ENCODE results near the gene GVQW3.

The GVQW3 gene

DNA sequence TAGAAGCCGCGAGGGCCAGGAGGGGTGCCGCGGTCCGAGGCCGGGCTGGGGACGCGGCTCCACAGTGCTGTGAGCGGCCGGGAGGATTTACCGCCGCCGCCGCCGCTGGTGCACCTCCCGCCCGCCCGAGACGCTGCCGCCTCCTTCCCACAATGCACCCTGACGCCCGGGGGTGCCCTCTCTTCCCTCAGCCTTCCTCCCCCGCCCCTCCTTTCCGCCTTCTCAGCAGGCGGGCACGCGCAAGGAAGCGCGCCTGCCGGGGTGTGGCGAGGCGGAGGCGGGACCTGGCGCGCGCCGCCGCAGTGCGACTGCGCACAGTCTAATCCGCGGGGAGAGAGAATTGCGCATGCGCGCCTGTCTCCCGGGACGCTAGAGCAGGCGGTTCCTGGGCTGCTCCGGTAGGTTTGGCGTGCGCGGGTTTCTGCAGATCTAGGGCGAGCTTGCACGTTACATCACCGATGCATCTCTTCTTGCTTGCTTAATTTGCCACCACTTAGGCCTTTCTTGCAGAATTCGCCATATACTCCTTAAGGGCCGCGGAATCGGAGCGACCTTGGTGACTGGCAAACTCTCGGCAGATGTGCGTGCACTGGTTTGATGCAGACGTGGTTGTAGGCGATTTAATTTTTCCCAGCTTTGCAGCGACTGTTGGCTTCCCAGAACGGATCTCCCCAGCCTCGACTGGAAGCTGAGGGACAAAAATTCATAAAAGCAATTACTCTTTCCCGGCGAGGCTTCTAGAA is at the start of gene GVQW3, which contains the start of gene THAP12:
TSS of gene GVQW3 (plus strand) at position 347 of the 743 bp plus-strand sequence. CDS start 506 bp downstream, outside the sequence.
TSS of gene THAP12 (minus strand) at position 156 of the 743 bp plus-strand sequence. CDS start 296 bp downstream, outside the sequence.
- DNase-seq = peak; percentile 99

DNA sequence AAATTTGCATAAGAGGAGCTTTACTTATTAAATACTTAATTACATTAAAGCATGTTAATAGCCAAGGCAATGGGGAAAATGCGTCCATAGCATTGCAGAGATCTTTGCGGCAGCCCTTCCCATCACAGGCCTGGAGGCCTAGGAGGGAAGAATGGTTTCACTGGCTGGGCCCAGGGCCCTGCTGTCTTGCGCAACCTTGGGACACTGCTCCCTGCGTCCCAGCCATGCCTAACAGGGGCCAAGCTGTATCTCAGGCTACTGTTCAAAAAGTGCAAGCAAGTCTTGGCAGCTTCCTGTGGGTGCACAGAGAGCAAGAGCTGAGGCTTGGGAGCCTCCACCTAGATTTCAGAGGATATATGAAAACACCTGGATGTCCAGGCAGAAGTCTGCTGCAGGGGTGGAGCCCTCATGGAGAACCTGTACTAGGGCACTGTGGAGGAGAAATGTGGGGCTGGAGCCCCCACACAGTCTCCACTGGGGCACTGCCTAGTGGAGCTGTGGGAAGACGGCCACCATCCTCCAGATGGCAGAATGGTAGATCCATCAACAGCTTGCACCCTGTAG is 46.2 kb upstream of the GVQW3 start:
- DNase-seq = no peak

DNA sequence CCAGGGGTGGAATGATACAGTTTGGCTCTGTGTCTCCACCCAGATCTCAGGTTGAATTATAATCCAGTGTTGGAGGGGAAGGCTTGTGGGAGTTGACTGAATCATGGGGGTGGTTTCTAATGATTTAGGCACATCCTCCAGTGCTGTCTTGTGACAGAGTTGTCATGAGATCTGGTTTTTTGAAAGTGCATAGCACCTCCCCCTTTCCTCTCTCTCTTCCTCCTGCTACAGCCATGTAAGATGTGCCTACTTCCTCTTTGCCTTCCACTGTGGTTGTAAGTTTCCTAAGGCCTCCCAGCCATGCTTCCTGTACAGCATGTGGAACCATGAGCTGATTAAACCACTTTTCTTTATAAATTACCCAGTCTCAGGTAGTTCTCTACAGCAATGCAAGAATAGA is 45.3 kb upstream of the GVQW3 start:
- no peak for DNase-seq

DNA sequence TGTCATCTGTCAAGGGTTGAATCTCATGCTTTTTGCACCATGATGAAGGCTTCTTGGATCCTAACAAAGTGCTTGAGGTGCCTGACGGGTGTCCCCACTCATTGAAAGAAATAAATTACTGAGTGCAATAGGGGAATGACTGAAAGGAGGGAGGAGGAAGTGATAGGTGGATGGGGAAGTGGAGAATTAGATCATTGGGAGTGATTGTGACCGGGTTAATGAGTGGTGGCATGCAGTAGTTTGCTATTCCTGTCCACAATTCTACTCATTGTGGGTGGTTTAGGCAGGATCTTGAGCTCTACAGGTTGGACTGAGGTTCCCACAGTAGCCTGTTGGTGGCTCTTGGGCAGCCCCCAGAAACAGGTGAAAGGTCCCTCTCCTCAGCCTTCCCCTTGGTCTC is 44.5 kb upstream of the GVQW3 start:
- DNase-seq = no peak

DNA sequence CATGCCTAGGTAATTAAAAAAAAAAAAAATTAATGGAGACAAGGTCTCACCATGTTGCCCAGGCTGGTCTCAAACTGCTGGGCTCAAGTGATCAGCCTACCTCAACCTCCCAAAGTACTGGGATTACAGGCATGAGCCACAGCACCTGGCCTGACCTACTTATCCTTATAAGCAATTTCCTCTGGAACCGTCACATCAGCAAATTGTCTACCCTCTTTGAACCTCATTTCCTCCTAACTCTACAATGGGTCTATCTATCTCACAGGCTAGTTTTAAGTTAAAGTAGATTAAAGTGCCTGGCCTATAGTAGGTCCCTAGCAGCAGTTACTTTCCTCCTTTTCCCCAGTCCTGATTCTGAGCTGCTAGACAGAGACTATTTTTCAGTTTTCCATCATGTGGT is 43.7 kb upstream of the GVQW3 start:
- DNase-seq = no peak

DNA sequence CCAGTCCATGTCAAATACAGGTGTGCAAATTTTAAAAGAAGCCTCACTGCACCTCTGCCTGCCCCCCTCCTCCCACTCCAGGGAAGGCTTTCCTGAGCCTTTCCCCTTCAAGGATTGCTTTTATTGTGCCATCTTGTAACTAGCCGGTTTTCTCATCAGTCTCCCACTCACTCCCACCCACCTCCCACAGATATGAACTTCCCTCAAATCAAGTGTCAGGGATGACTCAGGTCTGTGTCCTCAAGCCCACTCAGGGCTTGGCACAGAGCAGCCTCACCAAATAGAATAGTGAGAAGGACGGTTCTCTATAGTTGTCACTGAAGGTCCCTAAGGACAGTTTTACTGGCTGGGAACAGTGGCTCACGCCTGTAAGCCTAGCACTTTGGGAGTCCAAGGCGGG is 43.2 kb upstream of the GVQW3 start:
- no peak for DNase-seq

DNA sequence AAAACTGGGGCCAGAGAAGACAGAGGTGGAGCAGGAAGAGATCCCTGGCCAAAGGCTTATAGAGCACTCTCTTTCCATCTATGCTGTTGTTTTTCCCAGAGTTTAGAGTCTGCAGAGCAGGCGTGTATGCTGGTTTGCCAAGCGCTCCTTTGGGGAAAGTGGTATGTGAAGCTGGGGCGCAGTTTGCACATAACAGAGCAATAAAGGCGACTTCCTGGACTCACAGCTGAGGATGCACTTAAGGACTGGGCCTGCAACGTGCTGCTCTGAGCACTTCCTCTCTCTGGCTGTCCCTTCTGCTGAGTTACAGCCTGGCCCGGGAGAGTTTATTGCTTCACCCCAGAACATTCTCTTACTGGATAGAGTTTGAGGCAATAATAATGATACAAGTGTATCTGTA is 41.9 kb upstream of the GVQW3 start:
- no peak for DNase-seq

DNA sequence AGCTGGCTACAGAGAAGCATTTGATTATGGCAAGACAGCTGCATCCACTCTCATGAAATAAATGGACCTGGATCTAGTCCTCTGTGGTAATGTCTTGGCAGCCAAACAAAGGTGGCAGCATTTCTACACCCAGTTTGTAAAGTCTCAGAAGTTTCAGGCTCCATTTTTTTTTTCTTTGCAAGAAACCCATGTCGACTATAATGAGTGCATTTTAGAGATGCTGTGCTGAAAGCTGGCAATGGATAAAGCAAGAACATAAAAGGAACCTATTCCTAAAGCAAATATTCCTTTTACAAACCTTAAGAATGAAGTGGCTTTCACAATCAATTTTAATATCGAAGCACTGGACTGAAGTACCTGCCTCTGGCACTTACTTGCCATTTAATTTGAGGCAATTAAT is 33.7 kb upstream of the GVQW3 start:
- no peak for DNase-seq

DNA sequence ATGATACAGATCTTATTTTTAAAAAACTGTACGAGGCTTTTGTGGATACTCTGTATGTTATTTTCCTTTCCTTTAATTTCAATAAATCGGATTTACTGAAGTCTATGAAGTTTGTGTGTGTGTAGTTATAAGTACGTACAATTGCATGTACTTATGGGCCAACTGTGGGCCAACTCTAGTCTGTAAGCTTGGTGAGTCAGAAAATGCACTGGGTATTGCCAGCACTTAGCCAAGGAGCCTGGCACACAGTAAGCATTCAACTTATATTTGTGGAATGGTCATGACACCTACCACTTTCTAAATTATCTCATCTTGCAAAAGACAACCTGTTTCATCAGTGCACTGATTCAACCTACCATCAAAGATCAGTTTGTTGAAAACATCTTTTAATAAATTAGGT is 32.8 kb upstream of the GVQW3 start:
- DNase-seq = no peak

DNA sequence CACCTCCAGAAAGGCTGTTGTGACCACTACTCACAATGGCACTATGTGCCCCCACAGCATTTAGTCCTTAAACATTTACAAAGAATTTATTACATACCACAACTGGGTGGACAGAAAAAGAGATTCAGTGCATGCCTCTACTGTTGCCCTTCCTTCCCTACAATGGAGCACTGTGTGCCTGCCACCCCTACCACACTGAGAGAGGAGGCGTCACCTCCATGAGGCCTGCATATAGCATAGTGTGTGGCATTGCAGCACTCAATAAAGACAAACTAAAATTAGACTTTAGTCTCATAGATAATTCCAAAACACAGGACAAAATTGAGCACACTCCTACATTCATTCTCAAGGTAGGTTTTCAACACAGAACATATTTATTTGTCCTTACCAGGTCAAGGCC is 26.0 kb upstream of the GVQW3 start:
- DNase-seq = no peak

DNA sequence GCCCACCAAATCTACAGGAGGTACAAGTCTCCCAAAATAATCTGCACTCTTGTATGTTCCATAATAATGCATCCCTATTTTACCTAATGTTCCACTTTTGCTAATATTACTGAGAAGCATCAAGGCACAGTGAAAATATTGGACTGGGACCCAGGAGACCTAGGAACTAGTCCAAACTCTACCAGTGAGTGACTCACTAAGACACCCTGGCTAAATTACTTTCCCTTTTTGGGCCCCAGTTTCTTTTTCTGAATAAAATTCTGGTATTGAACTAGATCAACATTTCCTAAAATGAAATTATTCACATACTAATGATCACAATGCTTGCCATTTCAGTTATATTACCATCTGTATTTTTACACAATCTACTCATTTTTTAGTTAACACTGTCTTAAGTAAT is 19.7 kb upstream of the GVQW3 start:
- DNase-seq = no peak

DNA sequence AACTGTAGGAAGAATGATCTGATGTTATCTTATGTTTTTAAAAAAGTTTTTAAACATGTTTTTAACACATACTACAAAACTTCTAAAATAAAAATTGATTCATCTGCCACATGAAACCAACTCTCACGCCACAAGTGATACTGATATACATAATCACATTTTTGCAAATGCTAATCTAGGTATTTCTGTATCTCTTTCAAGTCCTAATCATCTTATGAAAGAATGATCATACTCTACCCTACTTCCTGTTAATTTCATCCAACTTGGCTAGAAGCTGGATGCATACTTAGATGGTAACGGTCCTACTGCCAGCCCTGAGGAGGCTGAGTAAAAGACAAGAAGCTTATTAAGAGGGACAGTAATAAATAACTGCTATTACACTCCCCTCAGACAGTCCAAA is 19.3 kb upstream of the GVQW3 start:
- no peak for DNase-seq

DNA sequence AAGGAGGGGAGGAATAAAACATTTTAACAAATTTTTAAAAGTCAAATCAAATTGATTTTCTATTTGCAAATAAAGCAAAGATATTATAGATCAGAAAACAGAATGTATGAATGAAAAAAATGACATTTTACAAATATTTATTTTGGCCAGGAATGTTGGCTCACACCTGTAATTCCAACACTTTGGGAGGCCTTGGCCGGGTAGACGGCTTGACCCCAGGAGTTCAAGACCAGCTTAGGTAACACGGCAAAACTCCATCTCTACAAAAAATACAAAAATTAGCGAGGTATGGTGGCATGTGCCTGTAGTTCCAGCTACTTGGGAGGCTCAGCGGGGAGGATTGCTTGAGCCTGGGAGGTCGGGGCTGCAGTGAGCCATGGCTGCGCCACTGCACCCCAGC is 18.4 kb upstream of the GVQW3 start:
- no peak for DNase-seq

DNA sequence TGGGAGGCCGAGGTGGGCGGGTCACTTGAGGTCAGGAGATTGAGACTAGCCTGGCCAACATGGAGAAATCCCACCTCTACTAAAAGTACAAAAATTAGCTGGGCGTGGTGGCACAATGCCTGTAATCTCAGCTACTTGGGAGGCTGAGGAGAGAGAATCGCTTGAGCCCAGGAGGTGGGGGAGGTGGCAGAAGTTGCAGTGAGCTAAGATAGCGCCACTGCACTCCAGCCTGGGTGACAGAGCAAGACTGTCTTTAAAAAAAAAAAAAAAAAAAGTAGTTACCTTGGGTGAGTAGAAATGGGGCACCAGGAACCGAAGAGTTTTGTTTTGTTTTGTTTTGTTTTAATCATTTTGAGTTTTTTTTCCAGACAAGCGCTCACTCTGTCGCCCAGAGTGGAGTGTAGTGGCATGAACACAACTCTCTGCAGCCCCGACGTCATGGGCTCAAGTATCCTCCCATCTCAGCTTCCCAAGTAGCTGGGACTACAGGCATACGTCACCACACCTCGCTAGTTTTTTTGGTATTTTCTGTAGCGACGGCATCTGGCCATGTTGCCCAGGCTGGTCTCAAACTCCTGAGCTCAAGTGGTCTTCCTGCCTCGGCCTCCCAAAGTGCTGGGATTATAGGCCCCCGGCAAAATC is 16.0 kb upstream of the GVQW3 start:
- DNase-seq = no peak

DNA sequence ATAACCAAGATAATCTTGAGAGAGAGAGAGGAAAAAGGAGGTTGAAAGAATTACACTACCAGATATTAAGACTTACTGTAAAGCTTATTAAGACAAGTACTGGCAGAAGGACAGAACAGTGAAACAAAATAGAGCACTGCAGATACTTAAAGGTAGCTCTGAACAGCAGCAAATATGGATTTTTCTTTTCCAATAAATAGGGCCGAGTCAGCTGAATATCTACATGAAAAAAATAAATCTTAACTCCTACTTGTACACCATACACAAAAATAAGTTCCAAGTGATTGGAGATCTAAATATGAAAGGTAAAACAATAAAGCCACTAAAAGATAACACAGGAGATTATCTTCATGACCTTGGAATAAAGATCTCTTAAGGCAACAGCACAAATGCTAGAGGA is 12.6 kb upstream of the GVQW3 start:
- DNase-seq = no peak

DNA sequence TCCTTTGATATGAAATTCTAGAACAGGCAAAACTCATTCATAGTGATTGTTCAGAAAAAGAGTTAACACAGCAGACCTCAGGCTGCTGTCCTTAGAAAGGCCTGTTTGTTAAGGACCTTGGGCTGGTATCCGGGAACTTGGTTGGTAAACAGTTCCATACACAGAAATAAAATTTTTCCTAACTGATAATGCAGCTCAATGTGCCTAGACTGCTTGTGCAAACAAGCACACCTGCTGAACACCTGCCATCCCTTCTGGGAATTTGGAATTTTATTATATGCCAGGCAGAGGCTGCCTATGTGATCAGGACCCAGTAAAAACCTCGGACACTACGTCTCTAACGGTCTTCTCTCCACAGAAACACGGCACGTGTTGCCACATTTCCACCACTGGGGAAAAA is 11.7 kb upstream of the GVQW3 start:
- DNase-seq = peak; percentile 29

DNA sequence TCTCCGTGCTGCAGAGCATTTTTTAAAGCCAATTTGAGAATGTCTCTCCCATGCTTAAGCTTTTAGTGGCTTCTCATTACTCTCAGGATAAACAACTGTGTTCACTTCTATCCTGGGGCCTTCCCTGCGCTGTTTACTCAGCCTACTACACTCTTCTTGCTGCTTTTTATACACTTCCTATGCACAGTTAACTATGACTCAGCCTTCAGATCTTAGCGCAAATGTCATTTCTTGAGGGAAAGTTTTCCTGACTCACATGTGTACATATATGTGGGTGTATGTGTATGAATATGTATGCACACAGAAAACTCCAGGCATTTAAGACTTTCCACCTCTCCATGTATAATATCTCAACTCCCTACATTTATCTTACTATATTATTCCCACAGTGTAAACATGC is 10.0 kb upstream of the GVQW3 start:
- DNase-seq = no peak

DNA sequence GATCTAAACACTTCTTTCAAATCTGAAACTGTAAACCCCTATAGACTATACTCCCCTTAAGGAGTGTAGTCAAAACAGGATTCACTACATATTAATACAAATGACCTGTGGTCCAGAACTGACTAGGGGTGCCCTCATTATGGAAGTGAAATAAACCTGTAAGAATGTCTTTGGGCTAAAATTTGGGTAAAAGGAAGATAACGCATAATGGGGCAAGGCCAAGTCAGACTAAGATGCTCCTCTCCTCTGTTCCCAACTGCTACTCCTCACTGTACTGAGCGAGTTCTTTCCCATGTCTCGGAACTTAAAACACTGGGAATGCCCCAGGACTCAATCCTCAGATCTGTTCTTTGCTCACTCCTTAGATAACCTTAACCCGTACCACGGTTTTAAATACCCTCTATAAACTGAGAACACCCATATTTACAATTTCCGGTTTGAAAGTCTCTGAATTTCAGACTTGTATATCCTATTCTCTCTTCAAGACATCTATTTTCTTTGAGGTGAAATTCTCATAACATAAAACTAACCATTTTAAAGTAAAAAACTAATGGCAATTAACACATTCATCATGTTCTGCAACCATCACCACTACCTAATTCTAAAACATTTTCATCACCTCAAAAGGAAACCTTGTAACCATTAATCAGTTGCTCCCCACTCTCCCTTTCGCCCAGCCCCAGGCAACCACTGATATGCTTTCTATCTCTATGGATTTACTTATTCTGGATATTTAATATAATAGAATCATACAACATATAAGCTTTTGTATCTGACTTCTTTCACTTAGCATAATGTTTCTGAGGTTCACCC is 4.2 kb upstream of the GVQW3 start:
- DNase-seq = no peak

DNA sequence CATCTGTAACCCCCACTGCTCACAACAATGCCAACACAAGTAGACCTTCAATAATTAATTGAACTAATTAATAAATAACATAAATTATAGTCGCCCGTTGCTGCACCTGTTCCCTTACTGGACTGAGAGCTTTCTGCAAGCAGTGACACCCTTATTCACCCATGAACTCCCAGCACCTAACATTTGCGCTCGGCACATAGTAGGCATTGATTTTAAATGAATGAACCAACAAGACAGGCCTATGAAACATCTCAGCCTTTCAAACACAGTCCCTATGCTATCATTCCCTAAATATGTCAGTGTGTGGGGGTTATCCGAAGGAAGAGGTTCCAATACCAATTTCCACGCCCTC is 1.3 kb upstream of the GVQW3 start:
- DNase-seq = no peak

DNA sequence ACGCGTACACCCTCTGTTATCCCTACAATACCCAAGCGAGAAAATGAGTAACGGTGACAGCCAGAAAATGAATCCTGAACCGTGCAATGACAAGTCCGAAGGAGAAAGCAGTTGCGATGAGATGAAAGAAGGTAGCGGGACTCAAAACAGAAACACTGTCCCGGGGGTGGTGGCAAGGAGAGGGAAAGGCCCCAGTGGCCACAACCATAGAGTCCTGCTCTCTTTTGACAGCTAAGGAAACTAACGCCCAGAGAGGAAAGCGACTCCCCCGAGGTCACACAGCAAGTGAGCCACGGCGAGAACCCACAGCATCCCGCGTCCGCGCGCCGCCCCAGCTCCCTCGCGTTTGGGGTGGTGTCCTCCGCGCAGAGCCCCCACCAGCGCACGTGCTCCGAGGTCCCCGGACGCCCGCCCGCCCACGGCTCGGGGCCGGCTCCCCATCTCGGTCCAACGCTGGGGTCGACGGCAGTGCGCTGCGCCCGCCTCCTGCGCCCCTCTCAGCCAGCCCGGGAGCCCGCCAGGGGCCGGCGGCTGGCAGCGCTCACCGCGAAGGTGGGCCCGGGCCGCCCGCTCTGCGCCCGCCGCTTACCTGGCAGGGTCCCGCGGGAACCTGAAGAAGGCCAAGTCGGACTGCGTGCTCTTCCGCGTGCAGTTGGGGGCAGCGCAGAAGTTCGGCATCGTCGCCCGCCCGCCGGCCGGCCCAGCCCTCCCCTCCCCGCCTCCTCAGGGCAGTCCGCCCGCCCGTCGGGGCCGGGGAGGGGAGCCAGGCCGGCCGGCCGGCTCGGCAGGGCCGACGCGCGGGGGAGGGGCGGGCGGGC is 755 bp upstream of the GVQW3 start:
- DNase-seq = no peak

DNA sequence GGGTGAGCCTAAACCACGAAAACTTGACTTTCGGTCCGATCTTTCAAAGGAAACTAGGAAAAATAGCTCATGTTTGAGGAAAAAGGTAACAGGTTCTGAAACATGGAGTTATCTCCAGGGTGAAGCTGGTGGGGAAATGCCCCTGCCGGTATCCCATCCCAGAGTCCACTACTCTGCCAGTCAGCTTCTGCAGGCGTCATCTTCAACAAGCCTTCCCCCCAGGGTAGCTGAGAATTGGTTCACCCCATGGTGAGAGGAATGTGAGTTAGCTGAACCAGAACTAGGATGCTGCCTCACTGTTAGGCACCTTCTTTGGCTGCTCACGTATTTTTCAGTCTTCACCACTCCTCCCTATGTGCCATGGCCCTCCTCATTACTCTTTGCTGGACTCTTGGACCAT is 1.1 kb downstream of the GVQW3 start:
- DNase-seq = no peak

DNA sequence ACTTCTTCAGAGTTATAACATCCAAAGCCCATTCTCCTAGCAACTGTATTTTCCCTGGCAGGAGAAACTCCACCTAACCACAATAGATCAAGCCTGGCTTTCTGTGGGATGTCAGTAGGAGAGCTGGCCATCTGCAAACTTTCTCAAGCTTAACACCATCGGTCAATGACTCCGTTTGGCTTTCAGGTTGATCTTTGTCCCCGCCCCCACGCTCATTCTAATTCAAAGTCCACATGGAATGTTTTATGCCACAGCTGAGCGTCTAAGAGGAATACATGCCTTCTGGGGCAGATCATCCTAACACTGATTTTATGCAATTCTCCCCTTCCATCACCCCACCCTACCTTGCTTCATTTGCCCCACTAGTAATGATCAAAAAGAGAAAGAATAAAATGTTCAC is 4.8 kb downstream of the GVQW3 start:
- DNase-seq = no peak

DNA sequence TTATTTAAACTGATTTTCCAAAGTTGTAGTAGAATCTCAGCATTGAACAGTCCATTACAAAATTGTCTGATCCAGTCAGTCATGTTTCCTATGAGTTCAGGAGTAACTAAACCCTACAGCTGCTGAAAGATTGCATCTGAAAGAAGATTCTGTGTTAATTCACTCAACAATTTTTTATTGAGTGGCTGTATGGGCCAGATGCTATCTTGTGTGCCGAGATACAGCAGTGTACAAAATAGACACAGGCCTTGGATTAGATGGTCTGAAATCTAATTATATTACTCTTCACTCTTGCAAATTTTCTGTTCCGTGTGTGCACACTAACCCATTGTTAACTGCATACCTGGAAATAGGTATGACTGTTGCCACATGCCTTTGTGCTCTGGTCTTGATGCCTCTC is 7.3 kb downstream of the GVQW3 start:
- no peak for DNase-seq
